Mesendoderm (in vitro differentiated cells): ENCODE measurements around the gene DISC1.

ENCODE experiments used
- DNase-seq: peaks from one replicate; pipeline ENCODE4 v3.0.0; 2013
- H2AK5ac ChIP-seq: 2 replicates; pipeline ENCODE4 v1.6.1; 2013; ENCODE audit warnings: low read length, inconsistent platforms
- H2BK120ac ChIP-seq: 2 replicates; pipeline ENCODE4 v1.6.1; 2013; ENCODE audit warnings: low read depth, mild to moderate bottlenecking, low read length, moderate library complexity, mixed read lengths
- H2BK15ac ChIP-seq: replicated peaks from 2 replicates; pipeline ENCODE4 v1.6.1; 2013; ENCODE audit warnings: low read depth, mild to moderate bottlenecking, moderate library complexity
- H2BK5ac ChIP-seq: 2 replicates; pipeline ENCODE4 v1.6.1; 2013; ENCODE audit warnings: low read length, inconsistent platforms
- H3K18ac ChIP-seq: 2 replicates; pipeline ENCODE4 v1.6.1; 2013; ENCODE audit warnings: mild to moderate bottlenecking, low read length, mixed read lengths
- H3K23ac ChIP-seq: one replicate; pipeline ENCODE4 v1.6.1; 2013; ENCODE audit warnings: low read length
- H3K27ac ChIP-seq: 2 replicates; pipeline ENCODE4 v1.5.1; 2013; ENCODE audit warnings: low read depth, mild to moderate bottlenecking, inconsistent platforms, low read length, moderate library complexity
- H3K27me3 ChIP-seq: 2 replicates; pipeline ENCODE4 v1.6.1; 2013; ENCODE audit warnings: low read length, control low read depth, mild to moderate bottlenecking, inconsistent platforms; ENCODE audit not compliant: insufficient read depth, poor library complexity
- H3K36me3 ChIP-seq: 2 replicates; pipeline ENCODE4 v1.6.1; 2013; ENCODE audit warnings: low read length, inconsistent platforms; ENCODE audit not compliant: control insufficient read depth, insufficient read depth
- H3K4ac ChIP-seq: one replicate; pipeline ENCODE4 v1.6.1; 2013; ENCODE audit warnings: low read depth, mild to moderate bottlenecking, low read length, moderate library complexity
- H3K4me1 ChIP-seq: 2 replicates; pipeline ENCODE4 v1.6.1; 2013; ENCODE audit warnings: low read depth, low read length, inconsistent platforms; ENCODE audit not compliant: control insufficient read depth
- H3K4me2 ChIP-seq: 2 replicates; pipeline ENCODE4 v1.6.1; 2013; ENCODE audit warnings: low read length
- H3K4me3 ChIP-seq: 2 replicates; pipeline ENCODE4 v1.5.1; 2013; ENCODE audit warnings: mild to moderate bottlenecking, low read length
- H3K56ac ChIP-seq: one replicate; pipeline ENCODE4 v1.6.1; 2013; ENCODE audit warnings: low read length
- H3K79me1 ChIP-seq: 2 replicates; pipeline ENCODE4 v1.6.1; 2013; ENCODE audit warnings: low read length, inconsistent platforms
- H3K79me2 ChIP-seq: 2 replicates; pipeline ENCODE4 v1.6.1; 2013; ENCODE audit warnings: mild to moderate bottlenecking, low read length; ENCODE audit not compliant: control insufficient read depth, insufficient read depth
- H3K9ac ChIP-seq: 2 replicates; pipeline ENCODE4 v1.6.1; 2013; ENCODE audit warnings: low read length, inconsistent platforms
- H4K5ac ChIP-seq: one replicate; pipeline ENCODE4 v1.6.1; 2013; ENCODE audit warnings: low read length
- H4K8ac ChIP-seq: one replicate; pipeline ENCODE4 v1.6.1; 2013; ENCODE audit warnings: low read depth, mild to moderate bottlenecking, control low read depth, low read length, moderate library complexity
- WGBS: extraction: QIAGEN DNeasy Blood & Tissue Kit; methylation state at CpG from one replicate; pipeline ENCODE4 v1.1.7; 2013; ENCODE audit warnings: low lambda C conversion rate, missing lambda C conversion rate; ENCODE audit not compliant: insufficient coverage; ENCODE audit errors: extremely low coverage; 5-methylcytosine and 5-hydroxymethylcytosine counted together

Gene DISC1

GRCh38 chr1:231735941-231736340 lies 109.4 kb downstream of the DISC1 start:
- no peak overlapping the region for H3K18ac ChIP-seq
- H3K9ac ChIP-seq, result no peak overlapping the region
- no peak overlapping the region for H3K56ac ChIP-seq
- no peak overlapping the region for H3K4me3 ChIP-seq
- H3K4me2 ChIP-seq, result no peak overlapping the region
- no peak overlapping the region for H3K23ac ChIP-seq
- no CpG with 5 or more reads among the region's 2 CpGs for WGBS
- no peaks in the 10 kb centered on the region for H3K79me2 ChIP-seq
- no peak overlapping the region for H4K8ac ChIP-seq
- H2BK5ac ChIP-seq, result no peak overlapping the region
- no peak overlapping the region for H3K4ac ChIP-seq
- no peak overlapping the region for H4K5ac ChIP-seq
- H3K79me1 ChIP-seq, result no peaks in the 10 kb centered on the region
- no peak overlapping the region for H3K27ac ChIP-seq
- H2BK15ac ChIP-seq, result no peak overlapping the region
- no peak overlapping the region for H2AK5ac ChIP-seq
- H3K4me1 ChIP-seq, result no peaks in the 10 kb centered on the region
- no peaks in the 10 kb centered on the region for H3K27me3 ChIP-seq
- no peak overlapping the region for H2BK120ac ChIP-seq
- no peak for DNase-seq
- H3K36me3 ChIP-seq, result no peaks in the 10 kb centered on the region

- Histone ChIP-seq H3K27ac (no peak overlapping the region), H3K27me3 (no peaks in the 10 kb centered on the region), H3K18ac (no peak overlapping the region), H4K5ac (no peak overlapping the region), H3K79me1 (no peaks in the 10 kb centered on the region), H3K23ac (no peak overlapping the region), H2BK15ac (no peak overlapping the region), H3K4ac (no peak overlapping the region), H3K56ac (no peak overlapping the region), H3K9ac (no peak overlapping the region), H3K79me2 (no peaks in the 10 kb centered on the region), H2BK5ac (no peak overlapping the region), H3K4me3 (no peak overlapping the region), H3K4me1 (no peaks in the 10 kb centered on the region), H4K8ac (no peak overlapping the region), H2BK120ac (no peak overlapping the region), H3K4me2 (no peak overlapping the region), H3K36me3 (no peaks in the 10 kb centered on the region), H2AK5ac (no peak overlapping the region)
- no peak for DNase-seq
These were observed 109.9 kb downstream of the DISC1 start for GRCh38 chr1:231736464-231736863.

- DNase-seq, result no peak
- H3K18ac ChIP-seq, result no peak overlapping the region
- H2BK120ac ChIP-seq, result no peak overlapping the region
- no peak overlapping the region for H3K4ac ChIP-seq
- H2BK5ac ChIP-seq, result no peak overlapping the region
- H3K79me1 ChIP-seq, result no peaks in the 10 kb centered on the region
- no peak overlapping the region for H3K56ac ChIP-seq
- no peak overlapping the region for H4K5ac ChIP-seq
- no peak overlapping the region for H3K23ac ChIP-seq
- H3K4me1 ChIP-seq, result no peaks in the 10 kb centered on the region
- no peak overlapping the region for H3K9ac ChIP-seq
- H2BK15ac ChIP-seq, result no peak overlapping the region
- no peaks in the 10 kb centered on the region for H3K79me2 ChIP-seq
- no peak overlapping the region for H3K4me2 ChIP-seq
- H3K36me3 ChIP-seq, result no peaks in the 10 kb centered on the region
- no peak overlapping the region for H3K4me3 ChIP-seq
- WGBS, result no CpG with 5 or more reads among the region's 1 CpG
- H3K27ac ChIP-seq, result no peak overlapping the region
- H2AK5ac ChIP-seq, result no peak overlapping the region
- no peaks in the 10 kb centered on the region for H3K27me3 ChIP-seq
- no peak overlapping the region for H4K8ac ChIP-seq
These were observed 112.0 kb downstream of the DISC1 start for GRCh38 chr1:231738554-231738953.

- Histone ChIP-seq H3K23ac (no peak overlapping the region), H3K27me3 (no peaks in the 10 kb centered on the region), H2BK5ac (no peak overlapping the region), H2BK120ac (no peak overlapping the region), H3K9ac (no peak overlapping the region), H4K5ac (no peak overlapping the region), H3K18ac (no peak overlapping the region), H3K4ac (no peak overlapping the region), H2BK15ac (no peak overlapping the region), H3K27ac (no peak overlapping the region), H3K56ac (no peak overlapping the region), H3K4me3 (no peak overlapping the region), H3K79me1 (no peaks in the 10 kb centered on the region), H2AK5ac (no peak overlapping the region), H4K8ac (no peak overlapping the region), H3K36me3 (no peaks in the 10 kb centered on the region), H3K4me2 (no peak overlapping the region), H3K79me2 (no peaks in the 10 kb centered on the region), H3K4me1 (no peaks in the 10 kb centered on the region)
- WGBS, result no CpG with 5 or more reads among the region's 4 CpGs
- no peak for DNase-seq
These were observed 117.4 kb downstream of the DISC1 start for GRCh38 chr1:231743966-231744365.

- no peak overlapping the region for H2BK120ac ChIP-seq
- no peak overlapping the region for H3K9ac ChIP-seq
- no peak overlapping the region for H4K5ac ChIP-seq
- no peak overlapping the region for H3K56ac ChIP-seq
- H3K27ac ChIP-seq, result no peak overlapping the region
- H3K79me1 ChIP-seq, result no peaks in the 10 kb centered on the region
- H3K18ac ChIP-seq, result no peak overlapping the region
- H2AK5ac ChIP-seq, result no peak overlapping the region
- no peak overlapping the region for H3K23ac ChIP-seq
- no peak overlapping the region for H3K4me2 ChIP-seq
- no peaks in the 10 kb centered on the region for H3K4me1 ChIP-seq
- H3K4ac ChIP-seq, result no peak overlapping the region
- no peak overlapping the region for H3K4me3 ChIP-seq
- H2BK5ac ChIP-seq, result no peak overlapping the region
- H3K36me3 ChIP-seq, result no peaks in the 10 kb centered on the region
- no peaks in the 10 kb centered on the region for H3K27me3 ChIP-seq
- H2BK15ac ChIP-seq, result no peak overlapping the region
- no peak overlapping the region for H4K8ac ChIP-seq
- no peaks in the 10 kb centered on the region for H3K79me2 ChIP-seq
- no CpG with 5 or more reads among the region's 2 CpGs for WGBS
- DNase-seq, result no peak
These were observed 122.3 kb downstream of the DISC1 start for GRCh38 chr1:231748760-231749415.

- Histone ChIP-seq H3K4ac (no peak overlapping the region), H4K5ac (no peak overlapping the region), H3K23ac (no peak overlapping the region), H3K27ac (no peak overlapping the region), H2AK5ac (no peak overlapping the region), H3K56ac (no peak overlapping the region), H3K27me3 (no peaks in the 10 kb centered on the region), H3K4me3 (no peak overlapping the region), H2BK120ac (no peak overlapping the region), H3K4me2 (no peak overlapping the region), H3K9ac (no peak overlapping the region), H3K4me1 (no peaks in the 10 kb centered on the region), H2BK15ac (no peak overlapping the region), H2BK5ac (no peak overlapping the region), H3K18ac (no peak overlapping the region), H4K8ac (no peak overlapping the region), H3K79me2 (no peaks in the 10 kb centered on the region), H3K36me3 (no peaks in the 10 kb centered on the region), H3K79me1 (no peaks in the 10 kb centered on the region)
- DNase-seq, result no peak
- no CpG with 5 or more reads among the region's 2 CpGs for whole genome bisulfite sequencing
These were observed 123.7 kb downstream of the DISC1 start for GRCh38 chr1:231750296-231750695.
